HG02852 (cell line): ENCODE results near the gene ATF6.
"Not testable (repeated sequence)": the region's sequence is repeated elsewhere in the genome, so short reads cannot be mapped to it uniquely, and the experiment has no call there.

Experiments
- ATAC-seq: cut with Tn5 transposase; IDR thresholded peaks from one replicate; pipeline ENCODE4 v1.9.1; 2021; ENCODE audit warnings: mild to moderate bottlenecking, moderate library complexity; ENCODE audit not compliant: unreplicated experiment

Gene ATF6

DNA sequence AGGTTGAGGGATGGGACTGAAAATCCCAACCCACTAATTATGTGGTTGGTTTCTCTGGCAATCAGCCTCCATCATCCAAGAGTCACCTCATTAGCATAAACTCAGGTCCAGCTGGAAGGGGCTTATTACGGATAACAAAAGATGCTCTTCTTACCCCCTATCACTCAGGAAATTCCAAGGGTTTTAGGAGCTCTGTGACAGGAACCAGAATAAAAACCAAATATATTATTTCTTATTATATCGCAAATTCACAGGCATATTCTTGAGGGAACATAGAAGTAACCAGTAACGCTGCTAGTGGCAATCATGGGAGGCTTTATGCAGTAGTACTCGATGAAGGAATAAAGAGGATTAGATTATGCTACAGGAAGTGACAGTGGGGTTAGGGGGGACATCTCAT lies 59.7 kb downstream of the ATF6 start:
- ATAC-seq = no peak

DNA sequence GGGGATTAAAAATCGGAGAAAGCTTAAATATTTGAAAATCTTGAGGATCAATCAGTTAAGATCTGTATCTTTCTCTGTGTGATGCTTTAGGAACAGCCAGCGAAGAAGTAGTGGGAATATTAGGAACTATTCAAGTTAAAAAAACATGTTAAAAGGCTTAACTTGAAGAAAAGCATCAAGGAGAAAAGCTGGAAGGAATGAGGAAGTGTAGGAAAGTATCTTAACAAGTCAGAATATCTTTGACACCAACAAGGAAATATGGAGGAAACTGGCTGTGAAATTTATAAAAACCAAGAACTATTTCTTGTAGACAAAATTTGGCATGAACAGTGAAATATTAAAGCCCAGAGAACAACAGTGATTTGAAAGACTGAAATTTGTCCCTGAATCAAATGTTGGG lies 60.4 kb downstream of the ATF6 start:
- ATAC-seq = no peak

DNA sequence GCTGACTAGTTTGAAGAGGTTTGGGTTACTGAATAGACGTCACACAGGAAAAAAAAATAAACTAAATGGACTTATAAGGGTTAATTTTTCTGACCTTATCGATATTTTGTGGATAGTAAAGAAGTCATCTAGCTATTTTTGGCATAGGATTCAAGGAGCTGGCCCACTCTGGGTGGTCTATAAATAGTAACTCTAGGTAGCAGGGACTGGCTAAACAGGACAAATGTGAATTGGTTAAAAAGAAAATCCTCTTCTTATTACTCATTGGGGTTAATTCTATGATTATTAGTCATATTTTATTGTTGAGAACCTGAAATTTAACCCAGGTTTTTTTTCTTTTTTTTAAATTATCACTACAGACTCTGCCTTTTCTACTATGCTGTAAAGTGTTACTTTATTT lies 61.7 kb downstream of the ATF6 start:
- no peak for ATAC-seq

DNA sequence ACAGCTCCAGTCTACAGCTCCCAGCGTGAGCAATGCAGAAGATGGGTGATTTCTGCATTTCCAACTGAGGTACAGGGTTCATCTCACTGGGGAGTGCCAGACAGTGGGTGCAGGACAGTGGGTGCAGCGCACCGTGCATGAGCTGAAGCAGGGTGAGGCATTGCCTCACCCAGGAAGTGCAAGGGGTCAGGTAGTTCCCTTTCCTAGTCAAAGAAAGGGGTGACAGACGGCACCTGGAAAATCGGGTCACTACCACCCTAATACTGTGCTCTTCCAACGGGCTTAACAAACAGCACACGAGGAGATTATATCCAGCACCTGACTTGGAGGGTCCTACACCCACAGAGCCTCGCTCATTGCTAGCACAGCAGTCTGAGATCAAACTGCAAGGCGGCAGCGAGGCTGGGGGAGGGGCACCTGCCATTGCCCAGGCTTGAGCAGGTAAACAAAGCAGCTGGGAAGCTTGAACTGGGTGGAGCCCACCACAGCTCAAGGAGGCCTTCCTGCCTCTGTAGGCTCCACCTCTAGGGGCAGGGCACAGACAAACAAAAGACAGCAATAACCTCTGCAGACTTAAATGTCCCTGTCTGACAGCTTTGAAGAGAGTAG lies 66.3 kb downstream of the ATF6 start:
- not testable (repeated sequence) for ATAC-seq

DNA sequence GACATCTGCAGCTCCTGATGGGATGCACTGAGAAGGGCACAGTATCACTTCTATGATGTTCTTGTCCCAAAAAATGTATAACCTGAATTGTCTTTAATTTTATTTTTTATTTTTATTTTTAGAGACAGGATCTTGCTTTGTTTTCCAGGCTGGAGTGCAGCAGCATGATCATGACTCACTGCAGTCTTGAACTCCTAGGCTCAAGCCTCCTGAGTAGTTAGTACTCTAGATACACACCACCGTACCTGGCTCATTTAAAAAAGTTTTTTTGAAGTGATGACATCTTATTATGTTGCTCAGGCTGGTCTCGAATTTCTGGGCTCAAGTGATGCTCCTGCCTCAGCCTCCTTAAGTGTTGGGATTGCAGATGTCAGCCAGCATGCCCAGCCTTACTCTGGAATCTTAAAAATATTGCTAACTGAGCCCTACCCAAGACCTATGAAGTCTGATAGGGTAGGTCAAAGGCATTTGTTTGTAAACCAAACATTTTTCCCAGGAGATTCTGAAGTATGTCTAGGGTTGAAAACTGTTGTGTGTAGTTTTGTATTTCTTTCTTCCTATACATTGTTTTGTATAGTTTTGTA lies 68.9 kb downstream of the ATF6 start:
- no peak for ATAC-seq

DNA sequence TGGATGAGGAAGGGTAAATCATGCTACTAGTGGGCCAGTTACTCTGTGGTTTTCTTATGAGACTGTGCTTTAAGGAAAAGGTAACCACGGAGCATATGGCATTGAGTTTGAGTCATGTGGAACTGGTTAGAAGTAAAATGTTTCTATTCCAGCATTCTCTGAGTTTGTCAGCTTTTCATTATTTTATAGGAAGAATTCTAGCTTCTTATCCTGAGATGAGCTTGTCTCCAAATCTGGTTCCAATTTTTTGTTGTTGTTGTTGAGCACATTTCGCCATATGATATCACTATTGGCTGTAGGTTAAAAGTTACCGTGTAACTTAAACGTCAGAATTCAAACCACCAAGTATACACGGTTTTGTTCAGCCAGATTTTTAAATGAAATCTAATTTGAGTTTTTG lies 69.9 kb downstream of the ATF6 start:
- no peak for ATAC-seq

DNA sequence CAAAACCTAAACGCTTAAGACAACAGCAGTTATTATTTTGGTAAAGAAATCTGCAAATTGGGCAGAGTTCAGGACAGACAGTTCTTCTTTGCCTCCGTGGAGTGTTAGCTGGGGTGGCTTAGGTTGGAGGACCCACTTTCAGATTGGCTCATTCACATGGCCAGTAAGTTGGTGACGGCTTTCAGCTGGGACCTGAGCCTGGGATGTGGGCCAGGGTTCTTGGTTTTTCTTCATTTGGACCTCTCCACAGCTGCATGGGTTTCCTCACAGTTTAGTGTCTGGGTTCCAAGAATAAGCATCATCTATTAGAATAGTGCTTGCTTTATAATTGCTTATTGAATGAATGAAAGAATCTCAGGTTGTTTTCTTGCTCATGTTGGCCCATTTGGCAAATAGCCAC lies 72.2 kb downstream of the ATF6 start:
- ATAC-seq = no peak

DNA sequence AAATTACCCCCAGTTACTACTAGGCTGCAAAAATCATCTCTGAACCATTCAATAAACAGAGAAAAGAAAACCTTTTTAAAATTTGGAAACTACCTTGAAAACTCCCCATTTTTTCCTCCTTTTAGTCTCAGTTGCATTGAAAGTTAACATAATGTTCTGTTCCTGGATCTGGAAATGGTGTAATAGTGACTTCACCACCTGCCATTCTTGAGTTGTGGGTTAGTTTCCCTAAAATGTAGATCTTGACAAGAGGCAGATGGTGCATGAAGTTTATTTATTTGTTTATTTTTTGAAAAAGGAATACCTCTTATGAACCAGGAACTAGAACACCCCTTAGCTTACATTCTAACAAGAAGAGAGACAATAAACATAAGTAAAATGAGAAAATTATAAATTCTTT lies 72.8 kb downstream of the ATF6 start:
- no peak for ATAC-seq

DNA sequence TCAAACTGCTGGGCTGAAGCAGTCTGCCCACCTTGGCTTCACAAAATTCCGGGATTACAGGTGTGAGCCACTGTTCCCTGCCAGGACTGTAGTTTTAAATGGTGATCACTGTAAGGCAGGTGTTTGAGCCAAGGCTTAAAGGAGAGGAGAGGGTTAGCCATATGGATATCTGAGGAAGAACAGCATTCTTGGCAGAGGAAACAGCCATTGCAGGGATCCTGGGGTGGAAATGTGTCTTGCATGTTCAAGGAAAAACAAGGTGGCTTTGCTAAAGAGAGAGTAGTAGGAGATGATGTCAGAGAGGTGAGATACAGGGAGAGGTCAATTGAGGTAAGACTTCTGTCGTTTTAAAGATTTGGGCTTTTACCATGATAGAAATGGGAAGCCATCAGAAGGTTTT lies 73.5 kb downstream of the ATF6 start:
- ATAC-seq = no peak

DNA sequence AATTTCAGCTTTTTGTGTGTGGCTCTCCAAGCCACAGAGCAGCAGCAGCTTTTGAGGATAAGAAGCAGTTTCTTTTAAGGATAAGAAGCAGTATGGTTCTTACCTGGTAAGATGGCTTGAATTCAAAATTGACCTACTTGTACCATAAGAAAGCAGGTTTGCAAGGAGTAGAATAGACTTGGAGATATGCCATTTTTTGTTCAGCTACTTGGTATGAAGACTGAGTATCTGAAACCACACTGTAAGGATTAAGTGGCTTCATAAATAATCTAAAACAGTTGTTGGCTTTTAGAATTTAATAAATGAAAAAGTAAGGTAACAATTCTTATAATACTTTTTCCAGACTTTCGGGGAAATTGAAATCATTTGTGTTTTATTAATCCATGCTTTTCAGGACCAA lies 74.2 kb downstream of the ATF6 start:
- no peak for ATAC-seq

DNA sequence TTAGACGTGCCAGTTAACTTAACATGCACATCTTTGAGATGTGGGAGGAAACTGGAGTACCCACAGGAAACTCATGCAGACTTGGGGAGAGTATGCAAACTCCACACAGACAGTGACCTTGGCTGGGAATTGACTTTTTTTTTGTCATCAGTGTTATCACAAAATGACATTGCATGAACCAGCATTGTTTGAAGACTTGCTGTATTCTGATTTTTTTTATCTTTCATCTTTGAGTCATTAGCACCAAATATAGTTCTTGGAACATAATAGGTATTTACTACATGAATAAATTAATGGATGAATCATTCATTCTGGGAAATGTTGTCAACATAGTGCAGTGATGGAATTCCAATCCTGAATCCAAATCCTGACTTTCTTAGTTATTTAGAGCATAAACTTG lies 77.0 kb downstream of the ATF6 start:
- ATAC-seq = no peak

DNA sequence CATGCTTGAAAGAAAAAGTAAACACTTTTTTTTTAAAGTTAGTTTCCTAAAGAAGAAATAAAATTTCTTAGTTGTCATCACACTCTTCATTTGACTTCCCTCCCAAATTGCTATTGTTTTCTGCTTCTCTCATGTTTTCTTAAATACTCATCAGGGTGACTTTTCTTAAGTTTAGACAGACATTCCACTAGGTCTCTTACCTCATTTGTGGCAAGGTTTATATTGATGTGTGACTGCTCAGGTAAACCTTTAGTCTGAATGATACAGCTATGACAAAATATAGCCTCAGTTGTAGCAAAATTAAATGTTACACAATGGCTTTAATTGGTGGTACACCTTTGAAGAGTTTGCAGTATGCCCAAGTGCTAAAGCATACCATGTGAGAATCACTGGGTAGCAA lies 78.6 kb downstream of the ATF6 start:
- ATAC-seq = no peak

DNA sequence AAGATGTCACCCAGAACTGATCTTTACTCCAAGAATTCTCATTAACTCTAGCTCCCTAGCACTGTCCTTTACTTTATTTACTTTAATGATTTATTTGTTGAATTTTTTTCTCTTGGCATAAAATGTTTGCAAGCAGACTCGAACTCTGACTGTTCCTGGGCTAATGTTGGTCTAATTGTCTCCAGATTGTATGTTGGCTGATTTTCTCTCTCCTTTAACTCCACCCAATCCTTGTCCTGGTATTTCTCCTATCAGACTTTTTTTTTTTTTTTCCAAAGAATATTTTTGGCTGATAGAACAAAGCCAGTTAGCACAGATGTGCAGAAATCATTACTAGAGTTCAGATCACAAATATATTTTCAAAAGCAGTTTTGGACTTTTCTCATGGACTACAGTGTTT lies 82.6 kb downstream of the ATF6 start:
- no peak for ATAC-seq

DNA sequence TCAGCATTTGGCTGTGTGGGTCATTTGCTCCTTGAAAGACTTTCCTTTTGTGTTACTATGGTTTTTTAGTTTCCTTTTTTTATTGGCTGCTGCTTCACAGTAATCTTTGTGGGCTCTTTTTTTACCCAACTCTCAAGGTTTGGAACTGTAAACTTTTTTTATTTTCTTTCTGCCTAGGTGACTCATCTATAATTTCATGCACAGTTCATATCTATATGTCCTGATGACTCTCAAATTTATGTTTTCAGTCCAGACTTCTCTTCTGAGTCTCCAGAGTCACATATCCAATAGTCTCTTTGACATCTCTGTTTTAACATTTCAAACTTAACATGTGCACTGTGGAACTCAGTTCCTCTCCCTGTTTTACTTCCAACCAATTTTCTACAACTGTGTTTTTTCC lies 83.4 kb downstream of the ATF6 start:
- ATAC-seq = no peak

DNA sequence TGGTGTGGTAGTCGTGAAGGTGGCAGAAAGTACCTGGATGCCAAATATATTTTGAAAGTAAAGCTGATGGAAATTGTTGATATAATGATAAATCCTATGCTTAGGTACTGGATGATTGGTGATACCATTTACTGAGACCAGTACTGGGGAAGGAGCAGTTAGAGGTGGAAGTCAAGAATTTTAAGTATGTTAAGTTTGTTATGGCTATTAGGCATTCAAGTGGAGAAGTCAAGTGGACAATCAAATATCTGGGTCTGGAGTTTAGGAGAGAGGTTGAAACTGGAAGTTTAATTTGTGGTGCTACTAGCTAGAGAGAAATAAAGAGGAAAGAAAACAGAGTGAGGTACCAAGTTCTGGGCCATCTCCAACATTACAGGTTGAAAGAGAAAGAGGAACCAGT lies 89.1 kb downstream of the ATF6 start:
- no peak for ATAC-seq

DNA sequence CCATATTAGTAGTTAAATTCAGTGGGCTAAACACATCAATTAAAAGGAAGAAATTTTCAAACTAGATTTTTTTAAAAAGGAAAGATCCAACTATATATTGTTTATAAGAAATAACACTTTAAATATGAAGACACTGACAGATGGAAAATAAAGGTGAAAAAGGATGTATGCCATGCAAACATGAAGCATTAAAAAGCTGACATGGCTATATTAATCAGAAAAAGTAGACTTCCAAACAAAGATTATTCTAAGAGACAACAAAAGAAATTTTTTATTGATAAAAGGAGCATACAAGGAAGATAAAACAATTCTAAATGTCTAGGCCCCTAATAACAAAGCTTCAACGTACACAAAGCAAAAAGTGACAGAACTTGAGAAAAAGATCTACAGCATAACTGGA lies 92.2 kb downstream of the ATF6 start:
- ATAC-seq = no peak

DNA sequence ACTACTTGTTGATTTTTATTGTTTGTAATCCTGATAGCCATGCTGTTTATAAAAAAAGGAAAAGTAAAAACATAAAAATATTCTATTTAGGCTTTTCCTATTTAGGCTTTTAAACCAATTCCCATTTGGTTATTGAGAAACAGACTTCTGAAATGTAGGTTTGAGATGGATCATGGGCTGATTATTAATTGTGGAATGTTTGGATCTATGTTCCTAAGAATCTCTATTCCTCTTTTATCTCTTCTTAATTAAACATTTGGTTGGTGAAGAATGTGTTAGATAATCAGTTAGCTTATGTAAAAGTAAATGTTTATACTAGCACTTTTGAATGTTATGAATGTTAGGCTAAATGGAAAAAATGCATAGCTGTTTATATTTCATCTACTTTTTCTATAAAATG lies 97.4 kb downstream of the ATF6 start:
- no peak for ATAC-seq

DNA sequence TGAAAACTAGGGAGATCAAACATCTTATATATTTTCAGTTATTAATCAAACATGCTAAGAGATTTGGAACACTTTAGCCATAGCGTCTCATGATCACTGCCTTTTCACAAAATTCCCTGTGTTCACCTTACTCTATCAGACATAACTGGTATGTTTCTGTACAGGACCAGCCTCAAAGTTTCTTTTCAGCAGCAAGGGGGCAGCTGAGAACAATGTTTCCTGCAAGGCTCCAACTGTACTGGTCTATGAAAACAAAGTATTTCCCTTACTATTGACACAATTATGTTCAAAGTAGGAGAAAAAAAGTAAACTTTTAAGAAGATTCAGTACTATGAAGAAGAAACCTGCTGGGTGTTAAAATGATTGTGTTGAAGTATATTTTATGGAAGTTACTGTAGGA lies 98.5 kb downstream of the ATF6 start:
- ATAC-seq = no peak

DNA sequence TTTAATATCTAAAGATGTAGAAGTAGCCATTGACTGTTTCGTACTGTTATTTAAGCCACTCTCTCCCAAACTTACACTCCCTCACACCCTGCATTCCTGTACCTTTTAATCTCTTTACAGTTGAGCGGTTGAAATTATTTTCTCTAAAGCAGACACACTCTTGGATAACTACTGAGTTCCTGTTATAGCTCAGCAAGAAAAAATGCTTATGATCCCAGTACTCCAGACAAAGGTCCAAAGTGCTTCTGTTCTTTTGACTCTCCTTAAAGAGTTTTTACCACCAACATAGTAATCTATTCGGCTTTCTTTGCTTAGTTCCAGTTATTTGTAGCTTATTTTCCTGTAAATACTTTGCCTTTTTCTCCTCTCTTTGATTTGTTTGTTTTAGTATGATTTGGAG lies 100.1 kb downstream of the ATF6 start:
- ATAC-seq = no peak

DNA sequence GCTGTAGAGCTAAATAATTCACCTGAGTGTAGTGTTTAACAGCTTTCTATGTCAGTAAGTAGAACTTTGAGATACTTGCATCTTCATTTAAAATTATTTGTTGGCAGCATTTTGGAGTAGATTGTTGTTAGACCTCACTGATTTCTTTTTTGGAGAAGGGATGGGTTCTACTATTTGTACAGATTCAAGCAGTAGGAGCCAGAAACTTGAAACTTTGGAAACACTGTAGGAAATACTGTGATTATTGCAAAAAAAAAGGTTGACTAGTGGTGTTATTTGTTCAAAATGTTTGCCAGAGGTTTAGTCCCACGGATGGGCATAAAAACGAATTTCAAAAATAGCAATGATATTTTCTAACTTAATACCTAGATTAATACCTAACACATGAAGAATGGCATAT lies 102.7 kb downstream of the ATF6 start:
- no peak for ATAC-seq

DNA sequence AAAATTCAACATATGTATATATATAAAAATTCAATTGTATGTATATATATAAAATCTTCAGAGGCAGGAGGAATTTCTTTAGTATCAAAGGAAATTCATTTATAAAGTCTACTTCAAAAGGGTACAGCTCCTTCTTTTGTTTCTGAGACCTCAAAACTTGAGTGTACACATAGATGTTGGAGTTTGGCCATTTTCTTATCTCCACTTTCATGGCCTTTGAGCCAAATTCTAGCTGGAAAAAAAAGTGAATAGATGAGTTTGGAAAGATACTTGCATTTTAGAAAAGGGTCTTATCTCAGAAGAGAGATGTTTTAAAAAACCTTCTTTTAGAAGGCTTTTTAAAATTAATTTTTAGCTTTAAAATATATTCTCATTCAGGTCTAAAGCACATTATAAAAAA lies 103.2 kb downstream of the ATF6 start:
- no peak for ATAC-seq

DNA sequence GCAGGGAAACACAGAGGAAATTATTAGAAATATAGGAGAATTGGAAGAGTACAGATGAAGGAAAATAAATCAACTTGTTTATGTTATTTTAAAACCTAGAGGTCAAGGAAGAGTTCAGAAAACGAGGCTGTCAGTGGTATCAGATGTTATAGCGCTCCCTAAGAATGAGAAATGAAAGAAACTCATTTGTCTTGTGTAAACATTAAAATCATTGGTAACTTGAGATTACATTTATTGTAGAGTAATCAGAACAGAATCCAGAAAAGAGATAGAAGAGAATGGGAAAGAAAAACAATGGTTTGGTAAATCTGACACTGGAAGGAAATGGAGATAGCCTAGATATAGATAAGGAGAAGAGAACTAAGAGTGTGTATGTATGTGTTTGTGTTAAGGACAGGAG lies 106.4 kb downstream of the ATF6 start:
- ATAC-seq = no peak

DNA sequence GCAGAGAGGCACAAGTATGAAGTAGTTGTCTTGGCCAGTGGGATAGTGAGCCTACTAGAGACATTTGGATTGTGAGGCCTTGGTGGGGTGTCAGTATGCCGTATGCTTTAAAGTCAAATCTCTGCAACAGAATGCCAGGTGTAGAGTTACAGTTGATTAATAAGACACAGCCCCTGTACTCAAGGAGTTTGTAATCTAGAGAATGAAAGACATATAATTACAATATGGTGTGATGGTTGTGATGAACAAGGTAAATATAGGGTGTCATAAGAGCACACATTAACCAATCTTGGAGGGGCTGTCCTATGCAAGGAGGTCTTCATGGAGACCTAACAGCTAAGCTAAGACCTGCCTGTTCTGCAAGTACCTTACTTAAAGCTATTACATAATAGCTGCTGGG lies 113.1 kb downstream of the ATF6 start:
- no peak for ATAC-seq
